Measurements from ENCODE around the gene NEU4.

DNA sequence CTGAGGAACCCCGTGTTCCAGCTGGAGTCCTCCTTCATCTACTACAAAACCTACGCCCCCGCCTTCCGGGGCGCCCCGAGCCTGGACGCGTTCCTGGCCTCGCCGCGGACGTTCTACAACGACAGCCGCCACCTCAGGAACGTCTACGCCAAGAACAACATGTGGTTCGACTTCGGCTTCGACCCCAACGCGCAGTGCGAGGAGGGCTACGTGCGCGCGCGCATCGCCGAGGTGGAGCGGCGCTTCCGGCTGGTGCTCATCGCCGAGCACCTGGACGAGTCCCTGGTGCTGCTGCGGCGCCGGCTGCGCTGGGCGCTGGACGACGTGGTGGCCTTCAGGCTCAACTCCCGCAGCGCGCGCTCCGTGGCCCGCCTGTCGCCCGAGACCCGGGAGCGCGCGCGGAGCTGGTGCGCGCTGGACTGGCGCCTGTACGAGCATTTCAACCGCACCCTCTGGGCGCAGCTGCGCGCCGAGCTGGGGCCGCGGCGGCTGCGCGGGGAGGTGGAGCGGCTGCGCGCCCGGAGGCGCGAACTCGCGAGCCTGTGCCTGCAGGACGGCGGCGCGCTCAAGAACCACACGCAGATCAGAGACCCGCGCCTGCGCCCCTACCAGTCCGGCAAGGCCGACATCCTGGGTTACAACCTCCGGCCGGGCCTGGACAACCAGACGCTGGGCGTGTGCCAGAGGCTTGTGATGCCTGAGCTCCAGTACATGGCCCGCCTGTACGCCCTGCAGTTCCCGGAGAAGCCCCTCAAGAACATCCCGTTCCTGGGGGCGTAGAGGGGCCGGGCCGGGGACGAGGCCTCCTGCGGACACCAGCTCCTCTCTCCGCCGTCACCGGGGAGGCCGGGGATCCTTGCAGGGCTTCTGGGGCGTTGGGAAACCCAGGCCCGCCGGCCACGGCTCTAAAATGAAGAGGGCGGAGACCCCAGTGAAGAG, 5.3 kb upstream of the NEU4 start:
- TF ChIP-seq FOXM1 (IDR thresholded peaks at IDR 0.05; ENCODE audit: borderline replicate concordance) (no peak), LEF1 (IDR thresholded peaks at IDR 0.05; ENCODE audit: borderline replicate concordance) (no peak), SP1 (IDR thresholded peaks at IDR 0.05) (no peak), BHLHE40 (IDR thresholded peaks at IDR 0.05; ENCODE audit: borderline replicate concordance) (no peak), HDGF (IDR thresholded peaks at IDR 0.05; ENCODE audit: borderline replicate concordance) (no peak), ELF4 (IDR thresholded peaks at IDR 0.05) (no peak), SUZ12 (IDR thresholded peaks at IDR 0.05) (no peak)

All from HEK293T (cell line).